ENCODE data around the gene TBCK. TPM values are rescaled to one million over a fixed set of nuclear protein-coding genes. Genes with fewer than 3 reads are reported as not detected.

The TBCK gene
- total and polyA plus RNA-seq, 10 donors: 6.7 to 61.3 (median 44.7) TPM

DNA sequence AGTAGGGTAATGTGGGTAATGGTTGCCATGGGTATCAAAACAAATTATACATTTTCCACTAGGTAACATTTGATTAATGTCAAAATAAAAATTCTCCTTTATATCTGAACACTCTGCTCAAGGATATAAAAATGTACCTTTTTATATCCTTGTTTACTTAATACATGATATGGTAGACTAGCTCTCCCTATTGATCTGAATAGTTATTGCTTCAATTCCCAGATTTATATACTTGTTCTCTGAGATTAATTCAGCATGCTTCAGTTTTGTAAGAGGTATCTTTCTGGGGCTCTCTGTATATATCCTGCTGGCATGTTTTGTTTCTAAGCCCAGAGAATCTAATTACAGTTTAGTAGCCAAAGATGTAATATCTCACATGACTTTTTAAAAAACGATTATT lies 251.0 kb downstream of the TBCK start:
- H3K4me1 ChIP-seq: no peaks in the 10 kb centered on the region
- H3K4me3 ChIP-seq: no peak overlapping the region
- H3K36me3 ChIP-seq: no peaks in the 10 kb centered on the region
- WGBS, 5 donors: 77 to 95% (median 91%) methylated on average over 1 of the region's 1 CpG
- H3K9me3 ChIP-seq: peaks cover 0 to 18% (median 8%) of the 10 kb centered on the region in 8 donors
- TF ChIP-seq POLR2A (IDR thresholded peaks at IDR 0.05) (no peak), POLR2AphosphoS5 (IDR thresholded peaks at IDR 0.05) (no peak)
- TF ChIP-seq, protein P1, sequence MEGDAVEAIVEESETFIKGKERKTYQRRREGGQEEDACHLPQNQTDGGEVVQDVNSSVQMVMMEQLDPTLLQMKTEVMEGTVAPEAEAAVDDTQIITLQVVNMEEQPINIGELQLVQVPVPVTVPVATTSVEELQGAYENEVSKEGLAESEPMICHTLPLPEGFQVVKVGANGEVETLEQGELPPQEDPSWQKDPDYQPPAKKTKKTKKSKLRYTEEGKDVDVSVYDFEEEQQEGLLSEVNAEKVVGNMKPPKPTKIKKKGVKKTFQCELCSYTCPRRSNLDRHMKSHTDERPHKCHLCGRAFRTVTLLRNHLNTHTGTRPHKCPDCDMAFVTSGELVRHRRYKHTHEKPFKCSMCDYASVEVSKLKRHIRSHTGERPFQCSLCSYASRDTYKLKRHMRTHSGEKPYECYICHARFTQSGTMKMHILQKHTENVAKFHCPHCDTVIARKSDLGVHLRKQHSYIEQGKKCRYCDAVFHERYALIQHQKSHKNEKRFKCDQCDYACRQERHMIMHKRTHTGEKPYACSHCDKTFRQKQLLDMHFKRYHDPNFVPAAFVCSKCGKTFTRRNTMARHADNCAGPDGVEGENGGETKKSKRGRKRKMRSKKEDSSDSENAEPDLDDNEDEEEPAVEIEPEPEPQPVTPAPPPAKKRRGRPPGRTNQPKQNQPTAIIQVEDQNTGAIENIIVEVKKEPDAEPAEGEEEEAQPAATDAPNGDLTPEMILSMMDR (IDR thresholded peaks at IDR 0.05 in 8 of 11, conservative IDR thresholded peaks at IDR 0.05 in 3 of 11): no peak
- intact Hi-C loops (cut with DNase I; ENCODE audit: low total_unique reads): no loop called here
- no peaks in the 10 kb centered on the region for H3K27me3 ChIP-seq (replicated peaks in 1 of 7)
- no peak overlapping the region for H3K27ac ChIP-seq
- DNase-seq: no peak

DNA sequence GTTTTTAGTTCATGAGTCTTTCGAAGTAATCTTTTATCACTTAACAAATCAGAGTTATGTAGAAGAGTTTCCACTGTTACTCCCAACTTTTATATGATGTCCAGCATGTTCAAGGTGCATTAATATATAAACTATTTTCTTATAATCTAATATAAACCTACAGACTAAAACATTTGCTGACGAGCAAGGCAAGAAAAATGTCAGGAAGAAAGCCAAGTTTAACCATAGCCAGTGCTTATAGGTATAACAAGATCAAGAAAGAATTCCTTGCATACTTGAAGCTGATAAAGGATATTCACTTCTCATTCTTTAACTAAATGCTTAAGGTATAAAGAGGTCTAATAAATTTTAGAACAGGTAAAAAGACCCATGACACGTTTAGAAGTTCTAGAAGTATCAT lies 253.0 kb downstream of the TBCK start:
- Histone ChIP-seq H3K9me3 (peaks cover 0 to 3% (median under 1%) of the 10 kb centered on the region in 8 donors), H3K4me1 (no peaks in the 10 kb centered on the region), H3K27ac (no peak overlapping the region), H3K4me3 (no peak overlapping the region), H3K27me3 (replicated peaks in 1 of 7) (no peaks in the 10 kb centered on the region), H3K36me3 (no peaks in the 10 kb centered on the region)
- intact Hi-C loops (cut with DNase I; ENCODE audit: low total_unique reads): no loop called here
- 84 to 93% (median 87%) methylated on average over 3 of the region's 3 CpGs for WGBS, 5 donors
- DNase-seq: no peak
- TF ChIP-seq POLR2AphosphoS5 (IDR thresholded peaks at IDR 0.05): no peak
- no peak for TF ChIP-seq POLR2A (IDR thresholded peaks at IDR 0.05)
- TF ChIP-seq, protein P1 (IDR thresholded peaks at IDR 0.05 in 8 of 11, conservative IDR thresholded peaks at IDR 0.05 in 3 of 11): no peak

DNA sequence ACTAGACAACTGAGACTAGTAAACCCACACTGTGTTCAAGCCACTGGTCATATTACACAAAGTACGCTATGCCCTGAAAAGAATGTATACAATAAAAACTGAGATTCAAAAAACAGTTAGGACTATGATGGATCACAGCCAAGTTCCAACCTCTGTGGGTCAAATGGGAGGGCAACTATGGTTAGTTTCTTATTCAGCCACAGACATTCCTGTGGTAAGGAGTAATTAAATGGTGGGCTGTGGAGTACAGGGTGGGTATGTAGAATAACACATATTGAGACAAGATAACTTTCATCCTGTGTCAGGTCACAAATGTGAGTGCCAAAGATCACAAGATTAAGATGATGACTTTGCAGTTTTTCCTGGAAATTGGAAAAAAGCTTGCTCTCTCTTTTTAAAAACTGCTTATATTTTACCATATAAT lies 253.5 kb downstream of the TBCK start:
- Histone ChIP-seq H3K27me3 (replicated peaks in 1 of 7) (no peaks in the 10 kb centered on the region), H3K27ac (no peak overlapping the region), H3K36me3 (no peaks in the 10 kb centered on the region), H3K4me1 (no peaks in the 10 kb centered on the region), H3K4me3 (no peak overlapping the region), H3K9me3 (no peaks in the 10 kb centered on the region)
- WGBS, 5 donors: 80 to 92% (median 91%) methylated on average over 1 of the region's 1 CpG
- no peak for TF ChIP-seq POLR2A (IDR thresholded peaks at IDR 0.05)
- TF ChIP-seq, protein P1 (IDR thresholded peaks at IDR 0.05 in 8 of 11, conservative IDR thresholded peaks at IDR 0.05 in 3 of 11): no peak
- no peak for TF ChIP-seq POLR2AphosphoS5 (IDR thresholded peaks at IDR 0.05)
- intact Hi-C loops (cut with DNase I; ENCODE audit: low total_unique reads): no loop called here
- DNase-seq: no peak

DNA sequence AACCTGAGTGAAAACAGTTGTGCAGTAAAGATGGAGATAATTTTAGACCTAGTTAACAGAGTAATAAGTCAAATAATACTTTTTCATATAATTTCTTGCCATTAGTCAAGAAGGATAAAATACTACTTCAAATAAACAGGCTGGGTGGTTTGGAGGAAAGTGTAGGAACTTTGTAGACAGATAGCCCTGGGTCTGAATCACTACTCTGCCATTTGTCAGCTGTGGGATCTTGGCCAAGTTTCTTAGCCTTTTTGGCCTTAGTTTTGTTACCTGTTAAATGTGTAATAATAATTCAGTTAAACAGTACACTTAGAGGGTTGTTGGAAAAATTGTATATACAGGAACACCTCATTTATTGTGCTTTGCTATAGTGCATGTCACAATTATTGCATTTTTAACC lies 257.1 kb downstream of the TBCK start:
- H3K4me3 ChIP-seq: no peak overlapping the region
- H3K36me3 ChIP-seq: no peaks in the 10 kb centered on the region
- no peak for DNase-seq
- H3K4me1 ChIP-seq: no peaks in the 10 kb centered on the region
- intact Hi-C loops (cut with DNase I; ENCODE audit: low total_unique reads): no loop called here
- H3K27ac ChIP-seq: no peak overlapping the region
- H3K27me3 ChIP-seq (replicated peaks in 1 of 7): no peaks in the 10 kb centered on the region
- H3K9me3 ChIP-seq: no peaks in the 10 kb centered on the region
- no peak for TF ChIP-seq POLR2A (IDR thresholded peaks at IDR 0.05)
- TF ChIP-seq POLR2AphosphoS5 (IDR thresholded peaks at IDR 0.05): no peak
- TF ChIP-seq, protein P1 (IDR thresholded peaks at IDR 0.05 in 8 of 11, conservative IDR thresholded peaks at IDR 0.05 in 3 of 11): no peak

All from spleen (tissue), 11 donors.